Thoracic aorta (tissue), 2 donors: ENCODE measurements around the gene TRUB1. TPM values are rescaled to one million over a fixed set of nuclear protein-coding genes. Genes with fewer than 3 reads are reported as not detected.

Experiments used
- ATAC-seq: fragments of 150-250 bp; one replicate; pipeline ENCODE4 v1.8.0; 2017; ENCODE audit warnings: low read depth; ENCODE audit not compliant: insufficient number of reproducible peaks, low FRiP score
- DNase-seq: peaks from one replicate; pipeline ENCODE4 v3.0.0-alpha.2; 2020; ENCODE audit warnings: low spot score
- H3K27ac ChIP-seq, 2 donors: fragments of 200-600 bp; sonication (generic); 1 replicate in 1 of 2; 2 replicates in 1 of 2; pipeline ENCODE4 v1.5.1; 2016; ENCODE audit warnings: mild to moderate bottlenecking in 2 of 2, moderate library complexity in 2 of 2
- H3K27me3 ChIP-seq: fragments of 200-600 bp; sonication (generic); replicated peaks from 2 replicates; pipeline ENCODE4 v1.6.0; 2016; ENCODE audit warnings: mild to moderate bottlenecking; ENCODE audit not compliant: insufficient read depth
- H3K36me3 ChIP-seq: fragments of 200-600 bp; sonication (generic); one replicate; pipeline ENCODE4 v1.5.1; 2016
- H3K4me1 ChIP-seq, 2 donors: fragments of 200-600 bp; sonication (generic); 1 replicate in 1 of 2; 2 replicates in 1 of 2; pipeline versions ENCODE4 v1.5.1 to v1.6.0; 2016; ENCODE audit warnings: low read depth in 2 of 2, mild to moderate bottlenecking in 1 of 2; ENCODE audit not compliant: control insufficient read depth in 1 of 2
- H3K4me3 ChIP-seq: fragments of 200-600 bp; sonication (generic); 2 replicates; pipeline ENCODE4 v1.5.1; 2016; ENCODE audit warnings: mild to moderate bottlenecking
- H3K9me3 ChIP-seq: fragments of 200-600 bp; sonication (generic); 2 replicates; pipeline ENCODE4 v1.5.1; 2016
- total RNA-seq, 2 donors: library from RNA; depleted of rRNA; stranded (reverse); fragments of >200 nt; gene quantifications; one replicate each; pipeline versions ENCODE4 v1.1.0 to v1.2.3, GENCODE V29; 2016
- TF ChIP-seq, protein P1 (sequence below): fragments of 200-600 bp; sonication (generic); IDR thresholded peaks from one replicate; pipeline ENCODE4 v1.5.1; 2019; ENCODE audit warnings: antibody characterized with exemption

Gene TRUB1
- total RNA-seq, 2 donors from 2014 or later, result 8.8 to 9.5 TPM

DNA sequence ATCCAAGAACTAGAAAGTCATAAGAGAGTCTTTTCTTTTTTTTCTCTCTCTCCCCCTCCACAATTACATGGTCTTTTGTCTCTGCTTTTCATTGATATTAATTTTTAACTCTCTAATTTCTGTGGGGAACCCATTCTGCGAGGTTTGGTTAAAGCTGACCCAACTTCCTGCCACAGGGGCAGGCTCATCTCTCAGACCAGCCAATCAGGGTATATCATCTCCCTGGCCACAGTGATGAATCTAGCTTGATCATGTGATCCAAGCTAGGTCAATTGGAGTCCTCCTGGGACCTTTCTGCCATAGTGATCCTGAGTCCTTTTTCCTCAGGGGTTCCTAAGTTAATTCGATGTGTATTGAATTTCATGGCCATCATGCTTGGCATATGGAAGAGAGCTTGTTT lies 38.0 kb upstream of the TRUB1 start:
- H3K27ac ChIP-seq, result no peak overlapping the region
- no peak overlapping the region for H3K4me3 ChIP-seq
- TF ChIP-seq, protein P1, sequence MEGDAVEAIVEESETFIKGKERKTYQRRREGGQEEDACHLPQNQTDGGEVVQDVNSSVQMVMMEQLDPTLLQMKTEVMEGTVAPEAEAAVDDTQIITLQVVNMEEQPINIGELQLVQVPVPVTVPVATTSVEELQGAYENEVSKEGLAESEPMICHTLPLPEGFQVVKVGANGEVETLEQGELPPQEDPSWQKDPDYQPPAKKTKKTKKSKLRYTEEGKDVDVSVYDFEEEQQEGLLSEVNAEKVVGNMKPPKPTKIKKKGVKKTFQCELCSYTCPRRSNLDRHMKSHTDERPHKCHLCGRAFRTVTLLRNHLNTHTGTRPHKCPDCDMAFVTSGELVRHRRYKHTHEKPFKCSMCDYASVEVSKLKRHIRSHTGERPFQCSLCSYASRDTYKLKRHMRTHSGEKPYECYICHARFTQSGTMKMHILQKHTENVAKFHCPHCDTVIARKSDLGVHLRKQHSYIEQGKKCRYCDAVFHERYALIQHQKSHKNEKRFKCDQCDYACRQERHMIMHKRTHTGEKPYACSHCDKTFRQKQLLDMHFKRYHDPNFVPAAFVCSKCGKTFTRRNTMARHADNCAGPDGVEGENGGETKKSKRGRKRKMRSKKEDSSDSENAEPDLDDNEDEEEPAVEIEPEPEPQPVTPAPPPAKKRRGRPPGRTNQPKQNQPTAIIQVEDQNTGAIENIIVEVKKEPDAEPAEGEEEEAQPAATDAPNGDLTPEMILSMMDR, result no peak
- no peaks in the 10 kb centered on the region for H3K4me1 ChIP-seq
- DNase-seq (no peak), ATAC-seq (no peak)
- H3K27me3 ChIP-seq, result no peaks in the 10 kb centered on the region
- no peaks in the 10 kb centered on the region for H3K9me3 ChIP-seq
- no peaks in the 10 kb centered on the region for H3K36me3 ChIP-seq

DNA sequence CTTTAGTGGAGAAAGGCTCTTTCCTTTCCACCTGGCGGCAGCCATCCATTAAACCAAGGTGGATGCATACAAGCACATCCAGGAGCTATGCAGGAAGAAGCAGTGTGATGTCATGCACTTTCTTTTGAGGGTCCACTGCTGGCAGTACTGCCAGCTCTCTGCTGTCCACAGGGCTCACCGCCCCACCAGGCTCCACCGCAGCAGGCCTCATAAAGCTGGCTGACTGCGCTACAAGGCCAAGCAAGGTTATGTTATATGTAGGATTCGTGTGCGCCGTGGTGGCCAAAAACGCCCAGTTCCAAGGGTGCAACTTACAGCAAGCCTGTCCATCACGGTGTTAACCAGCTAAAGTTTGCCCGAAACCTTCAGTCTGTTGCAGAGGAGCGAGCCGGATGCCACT lies 37.3 kb upstream of the TRUB1 start:
- ATAC-seq (no peak), DNase-seq (no peak)
- H3K9me3 ChIP-seq, result no peaks in the 10 kb centered on the region
- TF ChIP-seq, protein P1, result no peak
- no peaks in the 10 kb centered on the region for H3K36me3 ChIP-seq
- H3K4me1 ChIP-seq, result no peaks in the 10 kb centered on the region
- H3K27ac ChIP-seq, result no peak overlapping the region
- no peaks in the 10 kb centered on the region for H3K27me3 ChIP-seq
- H3K4me3 ChIP-seq, result no peak overlapping the region

DNA sequence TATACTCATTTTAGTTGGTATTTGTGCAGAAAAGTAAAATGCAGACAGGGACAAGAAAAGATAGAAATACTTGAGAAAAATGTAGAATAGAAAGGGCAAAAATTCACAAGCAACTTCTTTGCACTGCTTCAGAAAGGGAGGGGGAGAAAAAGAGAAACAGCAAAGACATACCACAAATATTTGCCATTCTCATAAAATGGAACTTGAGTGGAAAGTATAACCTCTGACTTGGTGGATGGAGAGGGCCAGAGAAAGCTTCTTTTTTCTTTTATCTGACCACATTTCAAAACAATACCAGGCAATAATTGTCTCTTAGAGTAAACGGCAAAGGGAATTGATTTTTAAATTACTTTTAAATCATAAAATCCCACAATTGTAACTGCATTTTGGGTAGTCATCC lies 35.8 kb upstream of the TRUB1 start:
- H3K4me1 ChIP-seq, result no peaks in the 10 kb centered on the region
- DNase-seq (no peak), ATAC-seq (no peak)
- no peaks in the 10 kb centered on the region for H3K9me3 ChIP-seq
- TF ChIP-seq, protein P1, result no peak
- no peak overlapping the region for H3K4me3 ChIP-seq
- no peaks in the 10 kb centered on the region for H3K27me3 ChIP-seq
- H3K27ac ChIP-seq, result no peak overlapping the region
- no peaks in the 10 kb centered on the region for H3K36me3 ChIP-seq

DNA sequence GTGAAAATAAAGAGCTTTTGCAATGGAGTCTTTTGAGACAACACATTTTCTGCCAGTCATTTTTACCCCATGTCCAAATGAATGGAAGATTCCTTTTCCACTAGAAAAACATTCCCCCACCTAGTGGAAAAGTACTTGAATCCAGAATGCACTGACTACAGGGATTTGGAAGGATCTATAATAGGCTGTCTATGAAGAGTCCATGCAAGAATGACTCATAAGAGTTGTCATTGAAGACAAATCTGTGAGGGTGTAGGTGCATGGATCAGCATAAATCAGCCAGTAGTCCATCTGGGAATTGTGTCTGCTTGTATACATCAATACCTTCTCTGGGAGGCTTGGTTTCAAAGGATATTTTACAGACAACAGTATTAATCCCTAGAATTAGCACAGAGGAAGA lies 32.5 kb upstream of the TRUB1 start:
- no peak for ATAC-seq
- Histone ChIP-seq H3K4me3 (no peak overlapping the region), H3K36me3 (no peaks in the 10 kb centered on the region), H3K27ac (no peak overlapping the region), H3K27me3 (no peaks in the 10 kb centered on the region), H3K9me3 (no peaks in the 10 kb centered on the region), H3K4me1 (no peaks in the 10 kb centered on the region)
- TF ChIP-seq, protein P1, result no peak
- DNase-seq, result no peak

DNA sequence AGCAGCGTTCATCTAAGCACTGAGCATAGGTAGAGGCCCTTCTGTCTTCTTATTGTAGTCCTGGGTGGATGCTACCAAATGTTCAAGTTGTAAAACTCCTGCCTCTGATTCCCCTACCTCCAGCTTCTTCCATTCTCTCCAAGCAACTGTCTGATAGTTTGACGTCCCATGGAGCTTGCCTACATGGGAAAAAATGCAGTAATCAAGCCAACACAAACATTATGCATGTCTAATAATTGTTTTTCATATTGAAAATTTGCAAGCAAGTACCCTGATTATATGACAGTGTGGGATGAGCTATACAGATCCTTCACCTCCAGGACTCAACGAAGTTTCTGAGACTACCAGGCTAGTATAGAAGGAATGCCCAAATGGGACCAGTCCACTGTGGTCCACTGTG lies 31.0 kb upstream of the TRUB1 start:
- Histone ChIP-seq H3K4me3 (no peak overlapping the region), H3K9me3 (no peaks in the 10 kb centered on the region), H3K36me3 (no peaks in the 10 kb centered on the region), H3K27ac (no peak overlapping the region), H3K27me3 (no peaks in the 10 kb centered on the region), H3K4me1 (no peaks in the 10 kb centered on the region)
- TF ChIP-seq, protein P1, result no peak
- no peak for ATAC-seq
- DNase-seq, result no peak
